Panc1 (cell line): ENCODE data around the gene SORD.
"Not testable (repeated sequence)": the region's sequence is repeated elsewhere in the genome, so short reads cannot be mapped to it uniquely, and the experiment has no call there.

Source experiments
- TCF7L2 ChIP-seq: IDR thresholded peaks from 2 replicates; pipeline ENCODE4 v1.6.1; 2011; ENCODE audit warnings: mild to moderate bottlenecking, low read depth, low read length, inconsistent platforms
- TF ChIP-seq, protein P1 (sequence below): fragments of 450-650 bp; IDR thresholded peaks from 2 replicates; pipeline ENCODE4 v1.5.1; 2017; ENCODE audit warnings: mild to moderate bottlenecking

GRCh38 chr15:45079201-45079600 lies 56.2 kb downstream of the SORD start:
- not testable (repeated sequence) for TF ChIP-seq TCF7L2
- TF ChIP-seq, protein P1, sequence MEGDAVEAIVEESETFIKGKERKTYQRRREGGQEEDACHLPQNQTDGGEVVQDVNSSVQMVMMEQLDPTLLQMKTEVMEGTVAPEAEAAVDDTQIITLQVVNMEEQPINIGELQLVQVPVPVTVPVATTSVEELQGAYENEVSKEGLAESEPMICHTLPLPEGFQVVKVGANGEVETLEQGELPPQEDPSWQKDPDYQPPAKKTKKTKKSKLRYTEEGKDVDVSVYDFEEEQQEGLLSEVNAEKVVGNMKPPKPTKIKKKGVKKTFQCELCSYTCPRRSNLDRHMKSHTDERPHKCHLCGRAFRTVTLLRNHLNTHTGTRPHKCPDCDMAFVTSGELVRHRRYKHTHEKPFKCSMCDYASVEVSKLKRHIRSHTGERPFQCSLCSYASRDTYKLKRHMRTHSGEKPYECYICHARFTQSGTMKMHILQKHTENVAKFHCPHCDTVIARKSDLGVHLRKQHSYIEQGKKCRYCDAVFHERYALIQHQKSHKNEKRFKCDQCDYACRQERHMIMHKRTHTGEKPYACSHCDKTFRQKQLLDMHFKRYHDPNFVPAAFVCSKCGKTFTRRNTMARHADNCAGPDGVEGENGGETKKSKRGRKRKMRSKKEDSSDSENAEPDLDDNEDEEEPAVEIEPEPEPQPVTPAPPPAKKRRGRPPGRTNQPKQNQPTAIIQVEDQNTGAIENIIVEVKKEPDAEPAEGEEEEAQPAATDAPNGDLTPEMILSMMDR = not testable (repeated sequence)
